GM19328 (cell line): Measurements from ENCODE around the gene AJAP1.
"Not testable (repeated sequence)": the region's sequence is repeated elsewhere in the genome, so short reads cannot be mapped to it uniquely, and the experiment has no call there.

Experiments
- ATAC-seq: cut with Tn5 transposase; IDR thresholded peaks from one replicate; pipeline ENCODE4 v1.9.1; 2021; ENCODE audit warnings: mild to moderate bottlenecking, moderate library complexity; ENCODE audit not compliant: unreplicated experiment

AJAP1 gene

GRCh38 chr1:4656533-4657140 lies 2.2 kb downstream of the AJAP1 start:
- ATAC-seq, result no peak

GRCh38 chr1:4657244-4657789 lies 2.9 kb downstream of the AJAP1 start:
- ATAC-seq, result no peak

DNA sequence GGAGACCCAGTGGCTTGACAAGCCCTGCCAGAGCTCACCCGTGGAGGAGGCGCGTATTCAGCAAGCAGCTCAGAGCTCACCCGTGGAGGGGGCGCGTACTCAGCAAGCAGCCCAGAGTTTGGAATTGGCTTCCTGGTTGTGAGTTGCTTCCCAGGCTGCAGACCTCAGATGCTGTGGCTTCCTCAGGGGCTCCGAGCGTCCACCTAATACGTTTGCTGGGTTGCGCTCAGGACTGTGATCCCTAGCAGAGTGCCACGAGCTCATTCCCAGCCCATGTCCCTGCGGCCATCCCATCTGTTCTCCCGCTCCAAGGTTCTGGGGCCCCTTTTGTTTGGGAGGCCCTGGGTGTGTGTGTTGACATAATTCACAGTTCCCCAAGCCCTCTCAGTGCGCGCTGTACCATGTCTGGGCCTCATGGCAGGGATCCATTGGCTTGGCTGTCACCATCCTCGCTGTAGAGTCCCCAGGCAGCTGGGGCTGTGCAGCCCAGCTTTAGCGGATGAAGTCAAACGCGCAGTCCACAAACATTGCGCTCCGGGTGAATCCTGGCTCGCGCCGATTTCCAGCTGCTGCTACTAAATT lies 3.6 kb downstream of the AJAP1 start:
- no peak for ATAC-seq

DNA sequence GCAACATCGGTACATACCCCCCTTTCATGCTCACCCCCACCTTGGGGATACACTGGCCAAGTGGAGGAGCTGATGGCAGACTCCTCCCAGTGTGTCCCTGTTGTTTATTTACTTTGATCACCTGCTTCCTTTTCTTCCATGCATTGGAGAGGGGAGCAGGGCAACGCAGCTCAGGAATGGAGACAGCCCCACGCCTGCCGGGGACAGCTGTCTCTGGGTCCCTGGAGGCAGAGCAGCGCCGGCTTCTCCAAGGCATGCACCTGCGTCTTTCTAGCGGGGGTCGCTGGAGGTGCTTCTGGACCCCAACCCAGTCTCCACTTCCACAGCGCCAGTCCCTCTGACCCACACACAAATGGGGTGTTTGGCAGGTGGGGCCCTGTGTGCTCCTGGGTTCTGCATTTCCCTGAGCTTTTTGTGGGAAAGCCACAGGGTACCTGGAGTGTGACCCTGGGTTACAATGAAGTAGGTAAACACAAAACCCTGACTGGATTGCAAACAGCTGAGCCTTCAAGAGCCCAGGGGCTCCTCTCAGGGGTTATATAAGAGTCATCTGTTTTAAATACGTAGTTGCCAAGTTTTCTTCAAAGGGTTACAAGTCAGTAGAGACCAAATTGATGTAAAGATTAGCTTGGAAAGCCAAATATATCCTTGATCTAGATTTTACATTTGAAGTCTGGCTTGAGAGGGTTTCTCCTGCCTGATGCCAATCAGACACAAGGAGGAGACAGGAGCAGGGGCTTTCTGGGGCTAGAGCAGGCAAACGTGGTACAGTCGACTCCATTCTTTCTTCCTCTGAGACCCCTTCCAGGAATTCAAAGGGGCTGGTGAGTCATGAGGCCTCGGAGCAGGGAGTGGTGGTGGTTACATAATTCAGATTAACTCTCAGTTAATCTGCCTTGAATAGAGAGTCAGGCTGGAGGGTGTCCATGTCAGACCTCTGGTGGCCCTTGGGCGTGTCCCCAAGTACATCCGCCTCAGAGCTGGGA lies 4.5 kb downstream of the AJAP1 start:
- no peak for ATAC-seq

DNA sequence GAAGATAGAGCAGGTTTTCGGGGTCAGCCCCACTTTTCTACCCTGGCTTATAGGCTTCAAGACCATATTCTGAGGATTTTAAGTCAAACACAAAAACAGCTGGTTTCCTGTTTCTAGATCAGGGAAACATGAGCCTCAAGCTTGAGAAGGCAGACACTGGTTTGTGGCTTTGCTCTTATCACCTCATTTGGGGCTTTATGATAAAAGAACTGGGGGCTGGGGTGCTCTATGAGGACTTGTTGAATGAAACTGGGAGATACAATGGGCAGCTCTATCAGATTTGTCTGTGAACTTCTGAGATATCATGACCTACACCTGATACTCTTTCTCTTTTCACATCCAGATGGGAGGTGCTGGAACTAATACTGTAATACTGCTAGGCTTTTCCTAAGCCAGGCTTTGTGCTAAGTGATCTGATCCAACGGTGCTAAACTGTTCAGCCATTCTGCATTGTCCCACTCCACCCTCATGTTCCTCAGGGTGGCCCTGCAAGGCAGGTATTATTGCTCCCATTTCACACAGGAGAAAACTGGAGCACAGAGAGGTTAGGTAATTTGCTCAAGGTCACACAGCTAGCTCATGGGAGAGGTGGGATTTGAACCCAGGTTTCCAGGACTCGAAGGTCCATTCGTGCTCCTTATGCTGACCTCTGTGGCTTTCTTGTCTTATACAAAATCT lies 6.6 kb downstream of the AJAP1 start:
- ATAC-seq, result no peak

DNA sequence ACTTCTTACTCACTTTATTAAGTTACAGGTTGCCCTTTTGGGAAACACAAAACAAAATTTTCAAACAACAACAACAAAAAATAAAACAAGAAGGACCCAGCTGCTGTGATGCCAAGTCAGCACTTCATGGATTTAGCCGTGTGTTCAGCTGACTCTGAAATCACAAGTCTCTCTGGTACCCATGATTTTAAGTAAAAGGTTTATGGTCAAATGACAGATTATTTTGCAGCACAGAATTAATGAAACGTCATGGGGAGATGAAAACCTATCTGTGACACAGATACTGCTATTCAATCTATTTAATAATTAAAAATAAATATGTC lies 7.1 kb downstream of the AJAP1 start:
- ATAC-seq, result no peak

DNA sequence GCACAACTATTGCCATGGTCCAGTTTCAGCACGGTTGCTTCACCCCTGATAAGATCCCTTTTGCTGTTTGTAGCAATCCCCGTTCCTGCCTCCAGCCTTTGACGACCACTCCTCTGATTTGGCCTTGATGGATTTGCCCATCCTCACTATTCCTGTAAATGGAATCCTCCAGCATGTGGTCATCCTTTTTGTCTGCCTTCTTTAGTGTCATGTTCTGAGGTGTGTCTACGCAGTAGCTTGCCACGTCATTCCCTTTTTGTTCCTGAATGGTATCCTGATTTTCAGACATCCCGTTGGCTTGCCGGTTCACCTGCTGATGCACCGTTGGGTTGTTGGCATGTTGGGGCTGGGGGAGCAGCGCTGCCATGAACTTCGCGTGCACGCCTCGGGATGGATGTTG lies 7.8 kb downstream of the AJAP1 start:
- no peak for ATAC-seq

DNA sequence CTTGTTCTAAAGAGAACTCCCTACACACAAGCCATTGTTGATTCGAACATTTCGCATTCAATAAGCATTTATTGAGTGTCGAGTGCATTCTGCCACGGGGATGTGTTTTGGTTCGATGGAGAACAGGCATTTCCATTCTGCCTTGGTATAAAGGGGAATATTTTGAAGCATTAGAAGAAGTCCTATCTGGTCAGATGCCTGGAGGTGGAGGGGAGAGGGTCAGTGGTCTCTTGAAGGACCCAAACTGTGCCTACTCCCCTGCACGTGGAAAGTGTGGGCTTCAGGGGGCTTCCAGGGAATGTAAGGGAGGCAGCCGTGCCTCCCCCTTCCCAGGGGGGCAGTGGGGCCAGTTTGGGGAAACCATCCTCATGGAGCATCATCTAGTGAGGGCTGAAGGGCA lies 8.3 kb downstream of the AJAP1 start:
- ATAC-seq, result no peak

DNA sequence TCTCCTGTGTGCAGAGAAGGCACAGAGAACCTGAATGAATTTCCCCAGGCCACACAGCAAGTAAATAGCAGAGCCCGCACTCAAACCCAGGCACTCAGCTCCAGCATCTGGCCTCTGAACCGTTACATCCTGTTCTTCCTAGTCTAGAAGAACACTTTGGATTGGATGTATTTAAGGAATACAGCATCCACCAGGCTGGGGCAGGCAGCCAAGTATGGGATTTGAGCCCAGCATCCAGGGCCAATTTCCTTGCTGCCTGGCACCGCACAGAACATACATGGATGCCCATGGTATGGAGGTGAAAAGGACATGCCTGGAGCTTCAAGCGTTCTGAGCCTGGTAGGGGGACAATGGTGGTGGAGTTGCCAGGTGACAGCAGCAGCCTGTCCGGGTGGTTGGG lies 9.7 kb downstream of the AJAP1 start:
- no peak for ATAC-seq

- no peak for ATAC-seq
Measured at GRCh38 chr1:4664606-4665005, 10.2 kb downstream of the AJAP1 start.

DNA sequence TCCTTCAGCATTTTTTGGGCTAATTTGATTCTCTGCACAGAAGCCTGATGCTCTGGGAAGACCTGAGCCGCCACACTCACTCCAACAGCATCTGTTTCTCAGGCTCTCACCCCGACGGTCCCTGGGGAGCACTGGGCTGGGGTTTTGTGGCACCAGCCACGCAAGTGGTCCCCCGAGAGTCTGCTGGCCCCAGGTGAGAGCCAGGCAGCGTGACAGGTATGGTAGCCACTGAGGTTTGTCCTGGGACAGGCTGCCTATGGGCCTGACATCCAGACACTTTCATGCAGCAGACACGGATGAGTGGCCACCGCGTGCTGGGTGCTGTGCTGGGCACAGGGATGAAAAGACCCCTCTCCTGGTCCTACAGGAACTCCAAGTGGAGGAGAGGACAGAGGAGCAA lies 11.0 kb downstream of the AJAP1 start:
- ATAC-seq, result no peak

GRCh38 chr1:4666683-4667082 lies 12.3 kb downstream of the AJAP1 start:
- ATAC-seq, result not testable (repeated sequence)

DNA sequence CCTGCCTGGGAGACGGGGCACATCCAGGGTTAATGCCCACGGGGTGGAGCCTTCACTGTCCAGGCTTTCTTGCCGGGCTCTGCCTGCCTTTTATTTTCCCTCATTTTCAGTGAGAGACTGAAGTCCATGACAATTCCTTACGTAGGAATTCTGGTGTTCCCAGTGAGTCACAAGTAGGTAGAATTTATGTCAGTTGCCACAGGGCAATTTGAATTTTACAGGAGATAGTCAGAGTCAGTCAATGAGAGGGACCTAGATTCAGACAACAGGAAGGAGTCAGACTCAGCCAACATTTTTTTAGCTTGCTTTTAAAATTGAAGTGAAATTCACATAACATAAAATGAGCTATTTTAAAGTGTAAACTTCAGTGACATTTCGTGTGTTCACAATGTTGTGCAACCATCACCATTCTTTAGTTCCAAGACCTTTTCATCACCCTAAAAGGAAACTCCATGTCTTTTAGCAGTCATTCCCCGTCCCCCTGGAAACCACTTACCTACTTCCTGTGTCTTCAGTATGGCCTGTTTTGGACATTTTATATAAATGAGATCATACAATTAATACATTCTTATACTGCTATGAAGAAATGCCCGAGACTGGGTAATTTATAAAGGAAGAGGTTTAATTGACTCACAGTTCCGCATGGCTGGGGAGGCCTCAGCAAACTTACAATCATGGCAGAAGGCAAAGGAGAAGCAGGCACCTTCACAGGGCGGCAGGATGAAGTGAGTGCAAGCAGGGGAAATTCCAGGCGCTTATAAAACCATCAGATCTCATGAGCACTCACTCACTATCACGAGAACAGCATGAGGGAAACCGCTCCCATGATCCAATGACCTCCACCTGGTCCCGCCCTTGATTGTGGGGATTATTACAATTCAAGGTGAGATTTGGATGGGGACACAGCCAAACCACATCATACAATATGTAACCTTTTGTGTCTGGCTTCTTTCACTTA lies 14.6 kb downstream of the AJAP1 start:
- ATAC-seq, result no peak

DNA sequence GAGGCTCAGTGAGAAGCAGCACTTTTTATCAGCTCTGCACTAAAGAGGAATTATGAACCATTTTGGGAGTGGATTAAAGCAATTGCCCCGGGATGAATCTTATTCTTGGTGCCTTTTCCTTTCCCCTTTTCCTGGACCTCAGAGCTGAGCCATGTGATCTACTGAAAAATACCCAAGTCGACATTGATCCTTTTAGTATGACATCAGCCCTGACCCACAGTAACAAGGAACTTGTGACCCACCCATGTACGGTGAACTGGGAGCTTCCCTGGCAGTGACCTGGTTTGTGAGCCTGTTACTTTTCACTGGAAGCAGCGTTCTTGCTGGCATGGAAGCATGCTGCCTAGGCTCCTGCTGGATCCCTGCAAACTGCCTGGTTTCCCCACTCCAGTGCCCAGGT lies 15.9 kb downstream of the AJAP1 start:
- no peak for ATAC-seq

GRCh38 chr1:4671828-4672227 lies 17.4 kb downstream of the AJAP1 start:
- ATAC-seq, result no peak

- ATAC-seq, result no peak
Measured at GRCh38 chr1:4673494-4673893, 19.1 kb downstream of the AJAP1 start.

- ATAC-seq, result no peak
Measured at GRCh38 chr1:4674117-4674516, 19.7 kb downstream of the AJAP1 start.

- no peak for ATAC-seq
Measured at GRCh38 chr1:4674676-4675075, 20.3 kb downstream of the AJAP1 start.

- ATAC-seq, result no peak
Measured at GRCh38 chr1:4675454-4676186, 21.2 kb downstream of the AJAP1 start.
